Tibial nerve (tissue), 4 donors: ENCODE data around the gene CYP4V2. TPM values are rescaled to one million over a fixed set of nuclear protein-coding genes. Genes with fewer than 3 reads are reported as not detected.

Experiments used
- DNase-seq, 2 donors: peaks; one replicate each; pipeline ENCODE4 v3.0.0-alpha.2; 2019; ENCODE audit warnings: low spot score in 2 of 2
- H3K27ac ChIP-seq, 4 donors: fragments of 200-600 bp; sonication (generic) in 3 of 4; one replicate each; pipeline ENCODE4 v1.5.1; 2017 to 2019; ENCODE audit warnings: mild to moderate bottlenecking in 1 of 4
- H3K27me3 ChIP-seq, 2 donors: fragments of 200-600 bp; sonication (generic) in 1 of 2; one replicate each; pipeline versions ENCODE4 v1.5.1 to v1.6.0; 2017 to 2019
- H3K36me3 ChIP-seq, 3 donors: fragments of 200-600 bp; sonication (generic); one replicate each; pipeline ENCODE4 v1.5.1; 2018 to 2019
- H3K4me1 ChIP-seq, 4 donors: fragments of 200-600 bp; sonication (generic) in 3 of 4; one replicate each; pipeline ENCODE4 v1.5.1; 2017 to 2019
- H3K4me3 ChIP-seq, 4 donors: fragments of 200-600 bp; sonication (generic) in 3 of 4; one replicate each; pipeline ENCODE4 v1.5.1; 2017 to 2019; ENCODE audit warnings: mild to moderate bottlenecking in 1 of 4, moderate library complexity in 1 of 4
- H3K9me3 ChIP-seq, 4 donors: fragments of 200-600 bp; sonication (generic) in 3 of 4; one replicate each; pipeline ENCODE4 v1.5.1; 2017 to 2019
- EP300 ChIP-seq, 2 donors: sonication (generic); formaldehyde crosslinking; IDR thresholded peaks; one replicate each; pipeline ENCODE4 v1.6.1; 2017; ENCODE audit warnings: antibody characterized with exemption in 2 of 2, mild to moderate bottlenecking in 1 of 2
- POLR2A ChIP-seq, 2 donors: fragments of 450-650 bp; IDR thresholded peaks; one replicate each; pipeline ENCODE4 v1.6.1; 2017; ENCODE audit warnings: antibody characterized with exemption in 2 of 2, mild to moderate bottlenecking in 2 of 2, moderate library complexity in 2 of 2
- WGBS, 2 donors: methylation state at CpG; one replicate each; pipeline ENCODE4 v1.1.5; 2018; 5-methylcytosine and 5-hydroxymethylcytosine counted together
- total RNA-seq, 4 donors: library from RNA; depleted of rRNA; stranded (reverse); fragments of >200 nt; gene quantifications; one replicate each; pipeline ENCODE4 v1.1.0, GENCODE V29; 2016
- TF ChIP-seq, protein P1 (sequence below), 5 experiments: fragments of 200-600 bp in 3 of 5; fragments of 450-650 bp in 2 of 5; sonication (generic) in 3 of 5; IDR thresholded peaks; one replicate each; pipeline ENCODE4 v1.5.1; 2016 to 2019; ENCODE audit warnings: antibody characterized with exemption in 5 of 5, mild to moderate bottlenecking in 3 of 5, moderate library complexity in 2 of 5

Gene CYP4V2
- total RNA-seq, 4 donors from 2014 or later, result 36.3 to 56.6 (median 47.7) TPM

DNA sequence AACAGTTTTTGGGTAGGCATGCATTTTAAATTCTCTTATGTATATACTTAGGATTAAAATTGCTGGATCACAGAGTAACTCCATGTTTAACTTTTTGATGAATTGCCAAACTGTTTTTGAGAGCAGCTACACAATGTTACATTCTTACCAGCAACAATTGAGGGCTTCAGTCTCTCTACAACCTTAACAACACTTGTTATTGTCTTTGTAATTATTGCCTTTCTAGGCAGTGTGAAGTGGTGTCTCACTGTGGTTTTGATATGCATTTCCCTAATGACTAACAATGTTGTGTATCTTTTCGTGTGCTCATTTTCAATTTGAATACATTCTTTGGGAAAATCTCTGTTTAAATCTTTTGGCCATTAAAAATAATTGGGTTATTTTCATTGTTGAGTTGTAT lies 57.3 kb downstream of the CYP4V2 start:
- H3K27me3 ChIP-seq, result no peaks in the 10 kb centered on the region
- H3K9me3 ChIP-seq, result no peaks in the 10 kb centered on the region
- H3K36me3 ChIP-seq, result peaks cover 0 to 11% (median 0%) of the 10 kb centered on the region in 3 donors
- H3K4me1 ChIP-seq, result no peaks in the 10 kb centered on the region
- WGBS, 2 donors, result 28 to 50% methylated on average over 1 of the region's 1 CpG
- DNase-seq, result no peak
- H3K4me3 ChIP-seq, result no peak overlapping the region
- TF ChIP-seq POLR2A (IDR thresholded peaks at IDR 0.05) (no peak), EP300 (IDR thresholded peaks at IDR 0.05) (no peak)
- TF ChIP-seq, protein P1, sequence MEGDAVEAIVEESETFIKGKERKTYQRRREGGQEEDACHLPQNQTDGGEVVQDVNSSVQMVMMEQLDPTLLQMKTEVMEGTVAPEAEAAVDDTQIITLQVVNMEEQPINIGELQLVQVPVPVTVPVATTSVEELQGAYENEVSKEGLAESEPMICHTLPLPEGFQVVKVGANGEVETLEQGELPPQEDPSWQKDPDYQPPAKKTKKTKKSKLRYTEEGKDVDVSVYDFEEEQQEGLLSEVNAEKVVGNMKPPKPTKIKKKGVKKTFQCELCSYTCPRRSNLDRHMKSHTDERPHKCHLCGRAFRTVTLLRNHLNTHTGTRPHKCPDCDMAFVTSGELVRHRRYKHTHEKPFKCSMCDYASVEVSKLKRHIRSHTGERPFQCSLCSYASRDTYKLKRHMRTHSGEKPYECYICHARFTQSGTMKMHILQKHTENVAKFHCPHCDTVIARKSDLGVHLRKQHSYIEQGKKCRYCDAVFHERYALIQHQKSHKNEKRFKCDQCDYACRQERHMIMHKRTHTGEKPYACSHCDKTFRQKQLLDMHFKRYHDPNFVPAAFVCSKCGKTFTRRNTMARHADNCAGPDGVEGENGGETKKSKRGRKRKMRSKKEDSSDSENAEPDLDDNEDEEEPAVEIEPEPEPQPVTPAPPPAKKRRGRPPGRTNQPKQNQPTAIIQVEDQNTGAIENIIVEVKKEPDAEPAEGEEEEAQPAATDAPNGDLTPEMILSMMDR (IDR thresholded peaks at IDR 0.05), result no peak
- H3K27ac ChIP-seq, result no peak overlapping the region

DNA sequence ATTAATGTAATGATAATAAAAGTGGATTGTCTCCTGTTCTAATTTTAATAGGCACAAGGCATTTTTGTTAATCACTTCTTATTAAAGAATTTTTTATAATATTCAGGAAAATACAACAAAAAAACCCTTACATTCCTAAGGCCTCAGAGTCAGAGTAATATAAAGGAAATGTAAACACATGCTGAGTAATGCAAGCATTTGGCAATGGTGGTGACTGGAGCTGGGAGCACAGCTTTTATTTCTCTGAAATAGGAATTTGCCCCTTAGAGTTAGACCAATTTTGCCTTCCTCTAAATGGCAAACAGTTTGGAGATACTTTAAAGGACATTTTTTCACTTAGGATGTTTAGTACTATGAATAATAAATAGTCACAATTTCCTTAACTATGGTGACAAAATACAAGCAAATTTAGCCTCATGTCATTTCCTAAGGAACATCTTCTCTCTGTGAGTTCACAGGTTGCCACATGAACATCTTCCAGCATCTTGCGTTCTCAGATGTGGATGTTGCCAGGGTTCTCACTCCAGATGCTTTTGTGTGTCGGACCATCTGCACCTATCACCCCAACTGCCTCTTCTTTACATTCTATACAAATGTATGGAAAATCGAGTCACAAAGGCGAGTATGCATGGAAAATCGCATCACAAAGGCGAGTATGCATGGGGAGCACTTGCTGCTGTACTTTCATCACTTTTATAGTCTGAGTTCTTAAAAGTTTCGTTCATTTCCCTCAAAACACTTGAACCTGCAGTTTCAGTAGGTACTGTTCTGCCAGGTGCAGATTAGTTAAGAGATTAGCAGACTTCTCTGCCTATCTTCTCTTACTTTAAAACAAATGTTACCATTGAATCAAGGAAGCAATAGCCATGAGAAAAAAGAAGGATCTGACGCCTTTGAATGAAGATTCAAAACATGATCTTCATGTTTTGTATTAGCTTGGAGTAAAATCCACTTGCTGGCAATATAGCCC lies 58.7 kb downstream of the CYP4V2 start:
- Histone ChIP-seq H3K36me3 (peaks cover 0 to 18% (median 0%) of the 10 kb centered on the region in 3 donors), H3K27ac (no peak overlapping the region), H3K27me3 (no peaks in the 10 kb centered on the region), H3K4me3 (no peak overlapping the region), H3K9me3 (no peaks in the 10 kb centered on the region), H3K4me1 (no peaks in the 10 kb centered on the region)
- 62 to 70% methylated on average over 8 of the region's 8 CpGs for WGBS, 2 donors
- no peak for DNase-seq
- TF ChIP-seq EP300 (IDR thresholded peaks at IDR 0.05) (no peak), POLR2A (IDR thresholded peaks at IDR 0.05) (no peak)
- TF ChIP-seq, protein P1 (IDR thresholded peaks at IDR 0.05), result no peak

DNA sequence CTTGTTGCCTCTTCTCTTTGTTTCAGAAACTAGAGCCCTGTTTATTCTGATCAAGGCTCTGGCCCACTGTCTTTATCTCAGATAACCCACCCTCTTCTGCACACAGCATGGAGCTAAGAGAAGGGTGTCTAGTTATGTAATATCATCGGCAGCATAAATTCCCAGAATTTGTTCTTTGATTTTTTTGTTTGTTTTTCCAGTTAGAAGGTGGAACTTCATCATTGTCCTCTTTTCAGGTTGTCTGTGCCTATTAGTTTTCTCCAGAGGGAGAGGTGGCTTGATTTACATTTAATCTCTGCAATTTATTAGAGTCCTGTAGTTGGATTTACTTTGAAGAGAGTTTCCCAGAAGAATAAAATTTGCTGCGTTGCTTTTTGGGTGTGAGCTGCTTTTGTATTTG lies 59.4 kb downstream of the CYP4V2 start:
- Histone ChIP-seq H3K27ac (no peak overlapping the region), H3K36me3 (peaks cover 0 to 21% (median 0%) of the 10 kb centered on the region in 3 donors), H3K4me1 (no peaks in the 10 kb centered on the region), H3K4me3 (no peak overlapping the region), H3K9me3 (no peaks in the 10 kb centered on the region), H3K27me3 (no peaks in the 10 kb centered on the region)
- WGBS, 2 donors, result 59 to 71% methylated on average over 2 of the region's 2 CpGs
- TF ChIP-seq POLR2A (IDR thresholded peaks at IDR 0.05) (no peak), EP300 (IDR thresholded peaks at IDR 0.05) (no peak)
- TF ChIP-seq, protein P1 (IDR thresholded peaks at IDR 0.05), result no peak
- no peak for DNase-seq

DNA sequence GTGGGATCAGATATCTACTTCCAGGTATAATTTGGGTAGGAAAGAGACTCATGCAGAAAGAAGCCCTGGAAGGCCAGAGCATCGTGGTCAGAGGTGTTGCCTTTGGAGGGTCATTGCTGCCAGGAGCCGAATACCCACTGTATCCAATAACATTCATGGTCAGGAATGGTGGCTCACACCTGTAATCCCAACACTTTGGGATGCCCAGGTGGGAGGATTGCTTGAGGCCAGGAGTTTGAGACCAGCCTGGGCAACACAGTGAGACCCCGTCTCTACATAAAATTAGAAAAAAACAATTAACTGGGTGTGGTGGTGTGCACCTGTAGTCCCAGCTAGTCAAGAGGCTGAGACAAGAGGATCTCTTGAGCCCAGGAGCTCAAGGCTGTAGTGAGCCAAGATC lies 63.8 kb downstream of the CYP4V2 start:
- no peaks in the 10 kb centered on the region for H3K27me3 ChIP-seq
- no peaks in the 10 kb centered on the region for H3K9me3 ChIP-seq
- peaks cover 0 to 33% (median 0%) of the 10 kb centered on the region in 3 donors for H3K36me3 ChIP-seq
- no peaks in the 10 kb centered on the region for H3K4me1 ChIP-seq
- WGBS, 2 donors, result 95 to 97% methylated on average over 3 of the region's 3 CpGs
- TF ChIP-seq, protein P1 (IDR thresholded peaks at IDR 0.05), result no peak
- no peak for TF ChIP-seq POLR2A (IDR thresholded peaks at IDR 0.05)
- no peak for TF ChIP-seq EP300 (IDR thresholded peaks at IDR 0.05)
- no peak for DNase-seq
- H3K4me3 ChIP-seq, result no peak overlapping the region
- no peak overlapping the region for H3K27ac ChIP-seq

DNA sequence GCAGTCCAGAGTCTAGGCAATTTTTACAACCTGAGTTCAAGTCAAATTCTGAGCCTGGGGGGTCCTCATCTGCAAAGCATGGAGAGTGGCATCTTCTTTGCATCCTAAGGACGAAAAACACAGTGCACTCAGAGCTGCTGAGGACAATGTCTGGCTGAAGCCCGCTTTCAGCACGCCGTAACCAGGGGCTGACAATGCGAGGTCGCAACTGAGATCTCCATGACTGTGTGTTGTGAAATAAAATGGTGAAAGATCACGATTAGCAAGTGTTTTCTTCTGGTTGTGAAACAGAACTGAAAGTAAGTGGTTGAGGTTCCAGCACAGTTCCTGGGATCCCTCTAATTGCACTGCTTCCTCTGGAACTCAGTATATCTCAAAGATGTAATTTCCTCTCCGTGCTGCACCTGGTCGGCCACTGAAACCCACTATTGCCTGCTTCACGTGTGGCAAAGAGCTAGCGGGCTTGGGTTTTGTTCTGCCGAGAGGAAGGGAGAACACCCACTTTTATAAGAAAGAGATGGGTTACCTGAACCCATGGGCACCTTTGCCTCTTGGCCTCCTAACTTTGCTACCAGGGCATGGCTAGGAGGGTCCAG lies 66.9 kb downstream of the CYP4V2 start:
- no peaks in the 10 kb centered on the region for H3K4me1 ChIP-seq
- no peak overlapping the region for H3K27ac ChIP-seq
- H3K36me3 ChIP-seq, result peaks cover 0 to 25% (median 0%) of the 10 kb centered on the region in 3 donors
- H3K27me3 ChIP-seq, result no peaks in the 10 kb centered on the region
- no peak overlapping the region for H3K4me3 ChIP-seq
- TF ChIP-seq EP300 (IDR thresholded peaks at IDR 0.05), result no peak
- no peak for TF ChIP-seq POLR2A (IDR thresholded peaks at IDR 0.05)
- TF ChIP-seq, protein P1 (IDR thresholded peaks at IDR 0.05), result no peak
- no peaks in the 10 kb centered on the region for H3K9me3 ChIP-seq
- no peak for DNase-seq
- 90 to 91% methylated on average over 12 of the region's 12 CpGs for WGBS, 2 donors
